Activated CD4-positive, alpha-beta memory T cell treated with anti-CD3 and anti-CD28 coated beads, Interleukin-2, amount 10 ng/mL, durations not matched to agents 7 days and 5 days (primary cell): Measurements from ENCODE around the gene OMG. TPM values are rescaled to one million over a fixed set of nuclear protein-coding genes. Genes with fewer than 3 reads are reported as not detected.
"Not testable (repeated sequence)": the region's sequence is repeated elsewhere in the genome, so short reads cannot be mapped to it uniquely, and the experiment has no call there.

Source experiments
- CTCF ChIA-PET: fragments of 350-600 bp; sonication (Branson Sonifier 250); formaldehyde crosslinking; loops from one replicate; lab custom pipeline; 2021; ENCODE audit warnings: antibody characterized with exemption, inconsistent platforms; lab: Charles Lee
- POLR2A ChIA-PET: fragments of 350-600 bp; sonication (Branson Sonifier 250); formaldehyde crosslinking; loops from one replicate; lab custom pipeline; 2021; ENCODE audit warnings: antibody characterized with exemption; lab: Charles Lee
- DNase-seq: peaks from one replicate; pipeline ENCODE4 v3.0.0-alpha.2; 2020
- H3K27ac Mint-ChIP-seq: one replicate; pipeline ENCODE4 v1.8.0; 2021; ENCODE audit warnings: mild to moderate bottlenecking, mixed read lengths
- H3K27me3 Mint-ChIP-seq: one replicate; pipeline ENCODE4 v1.8.0; 2021; ENCODE audit warnings: mixed read lengths
- H3K36me3 Mint-ChIP-seq: one replicate; pipeline ENCODE4 v1.8.0; 2021; ENCODE audit warnings: low read depth, mixed read lengths
- H3K4me1 Mint-ChIP-seq: one replicate; pipeline ENCODE4 v1.8.0; 2021; ENCODE audit warnings: mixed read lengths
- H3K4me3 Mint-ChIP-seq: one replicate; pipeline ENCODE4 v1.8.0; 2021; ENCODE audit warnings: mild to moderate bottlenecking, mixed read lengths
- H3K9me3 Mint-ChIP-seq: one replicate; pipeline ENCODE4 v1.8.0; 2021; ENCODE audit warnings: mixed read lengths
- total RNA-seq, 2 experiments: library from RNA; stranded (reverse); gene quantifications; one replicate each; pipeline ENCODE4 v1.2.3, GENCODE V29; 2021

OMG gene, protein sequence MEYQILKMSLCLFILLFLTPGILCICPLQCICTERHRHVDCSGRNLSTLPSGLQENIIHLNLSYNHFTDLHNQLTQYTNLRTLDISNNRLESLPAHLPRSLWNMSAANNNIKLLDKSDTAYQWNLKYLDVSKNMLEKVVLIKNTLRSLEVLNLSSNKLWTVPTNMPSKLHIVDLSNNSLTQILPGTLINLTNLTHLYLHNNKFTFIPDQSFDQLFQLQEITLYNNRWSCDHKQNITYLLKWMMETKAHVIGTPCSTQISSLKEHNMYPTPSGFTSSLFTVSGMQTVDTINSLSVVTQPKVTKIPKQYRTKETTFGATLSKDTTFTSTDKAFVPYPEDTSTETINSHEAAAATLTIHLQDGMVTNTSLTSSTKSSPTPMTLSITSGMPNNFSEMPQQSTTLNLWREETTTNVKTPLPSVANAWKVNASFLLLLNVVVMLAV
- under 1 TPM; 0.55 to 0.65 TPM for total RNA-seq

DNA sequence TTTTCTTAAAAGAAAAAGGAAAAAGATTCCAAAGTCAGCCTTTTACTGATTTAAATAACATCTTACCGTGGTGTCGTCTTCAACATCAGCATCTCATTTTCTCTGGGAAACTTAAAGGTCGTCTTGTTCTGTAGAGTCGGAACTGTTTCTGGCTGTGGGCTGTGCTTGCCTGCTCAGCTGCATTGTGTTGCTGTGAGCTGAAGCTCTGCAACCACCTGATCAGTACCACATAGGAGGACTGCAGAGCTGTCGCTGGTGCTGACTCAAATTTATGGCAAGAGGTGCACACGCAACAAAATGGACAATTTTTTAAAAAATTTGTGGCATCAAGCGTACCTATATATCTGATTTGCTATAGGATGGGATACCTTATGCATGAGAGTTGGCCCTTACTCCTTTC lies at the start of gene OMG:
TSS of gene OMG (minus strand) at position 150 of the 400 bp plus-strand sequence. CDS start 908 bp downstream, outside the sequence.
- Mint-ChIP-seq H3K36me3 (peaks cover 10% of the 10 kb centered on the region), H3K27me3 (no peaks in the 10 kb centered on the region), H3K9me3 (no peaks in the 10 kb centered on the region), H3K4me3 (no peak within 1 kb of the TSS), H3K27ac (no peak within 1 kb of the TSS), H3K4me1 (no peaks in the 10 kb centered on the region)
- ChIA-PET POLR2A (no interaction called here), CTCF (no interaction called here)
- no peak for DNase-seq

DNA sequence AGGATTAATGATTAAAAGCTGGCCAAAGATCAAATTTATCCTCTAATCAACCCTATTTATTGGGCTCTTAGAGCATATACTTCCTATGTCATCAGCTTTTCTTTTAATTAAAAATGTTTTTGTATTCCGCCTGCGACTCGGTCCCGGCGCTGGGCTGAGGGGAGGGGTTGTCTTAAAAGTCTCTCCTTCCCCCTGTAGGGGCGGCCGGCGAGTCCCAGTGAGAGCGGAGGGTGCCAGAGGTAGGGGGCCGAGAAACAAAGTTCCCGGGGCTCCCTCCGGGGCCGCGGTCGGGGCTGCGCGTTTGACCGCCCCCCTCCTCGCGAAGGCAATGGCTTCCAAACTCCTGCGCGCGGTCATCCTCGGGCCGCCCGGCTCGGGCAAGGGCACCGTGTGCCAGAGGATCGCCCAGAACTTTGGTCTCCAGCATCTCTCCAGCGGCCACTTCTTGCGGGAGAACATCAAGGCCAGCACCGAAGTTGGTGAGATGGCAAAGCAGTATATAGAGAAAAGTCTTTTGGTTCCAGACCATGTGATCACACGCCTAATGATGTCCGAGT lies 48.2 kb upstream of the OMG start:
- peaks cover 12% of the 10 kb centered on the region for H3K36me3 Mint-ChIP-seq
- H3K27ac Mint-ChIP-seq, H3K9me3 Mint-ChIP-seq, POLR2A ChIA-PET, H3K27me3 Mint-ChIP-seq, H3K4me1 Mint-ChIP-seq, CTCF ChIA-PET, DNase-seq, H3K4me3 Mint-ChIP-seq: not testable (repeated sequence)

DNA sequence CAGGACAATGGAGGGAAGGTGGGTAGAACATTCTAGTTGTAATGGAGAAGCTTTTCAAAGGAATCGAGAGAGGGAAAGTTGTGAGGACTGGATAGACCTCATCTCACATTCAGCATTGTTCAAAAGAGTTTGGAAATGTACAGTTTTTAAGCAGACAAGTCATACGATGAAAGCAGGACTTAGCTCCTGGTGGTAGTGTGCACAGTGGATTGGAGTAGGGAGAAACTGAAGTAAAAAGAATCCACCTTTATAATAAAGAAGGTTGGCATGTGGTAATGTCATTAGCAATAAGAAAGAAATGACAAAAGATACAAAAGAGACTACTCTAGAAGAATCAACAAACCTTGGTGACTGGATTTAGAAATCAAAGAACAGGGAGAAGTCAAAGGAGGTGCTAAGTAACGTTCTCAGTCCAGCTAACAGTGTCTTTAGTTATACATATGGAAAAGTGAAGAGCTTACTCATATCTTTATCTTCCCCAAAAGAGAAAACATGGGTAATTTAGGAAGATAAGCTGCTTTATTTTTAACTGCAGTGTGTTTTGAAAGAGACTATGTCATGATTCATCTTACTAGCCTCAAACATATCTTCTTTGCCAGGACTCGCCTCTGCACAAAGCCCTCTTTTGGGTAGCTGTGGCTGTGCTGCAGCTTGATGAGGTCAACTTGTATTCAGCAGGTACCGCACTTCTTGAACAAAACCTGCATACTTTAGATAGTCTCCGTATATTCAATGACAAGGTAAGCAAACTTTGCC lies 43.0 kb upstream of the OMG start:
- H3K9me3 Mint-ChIP-seq = no peaks in the 10 kb centered on the region
- H3K27me3 Mint-ChIP-seq = no peaks in the 10 kb centered on the region
- ChIA-PET CTCF (interaction anchor here (0.5 to 0.6 kb wide), 2 partner anchors 59 to 102 kb away, joined by 3 to 4 read pairs; no protein-coding TSS in a partner anchor), POLR2A (no interaction called here)
- peaks cover 10% of the 10 kb centered on the region for H3K36me3 Mint-ChIP-seq
- H3K4me3 Mint-ChIP-seq = no peak overlapping the region
- no peaks in the 10 kb centered on the region for H3K4me1 Mint-ChIP-seq
- no peak for DNase-seq
- H3K27ac Mint-ChIP-seq = no peak overlapping the region

DNA sequence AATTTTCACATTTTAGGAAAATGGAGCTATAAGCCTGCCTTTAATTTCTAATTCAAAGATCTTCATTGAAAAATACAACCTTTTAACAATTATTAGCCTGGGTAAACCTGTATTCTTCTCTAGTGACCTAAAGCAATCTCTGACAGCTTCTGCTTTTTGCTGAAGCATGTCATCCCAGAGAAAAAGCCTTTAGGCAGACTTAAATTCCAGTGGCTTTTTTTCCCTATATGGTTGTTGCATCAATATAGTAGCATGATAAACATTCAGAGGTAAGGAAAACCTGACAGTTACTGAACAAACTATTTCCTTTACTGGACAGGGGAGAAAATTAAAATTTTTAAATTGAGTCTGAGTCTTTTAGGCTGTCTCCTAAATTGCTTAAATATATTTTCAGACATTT lies 32.2 kb upstream of the OMG start:
- Mint-ChIP-seq H3K9me3 (no peaks in the 10 kb centered on the region), H3K27me3 (no peaks in the 10 kb centered on the region), H3K27ac (no peak overlapping the region), H3K36me3 (peaks cover 12% of the 10 kb centered on the region), H3K4me1 (peaks cover 8% of the 10 kb centered on the region), H3K4me3 (no peak overlapping the region)
- ChIA-PET POLR2A (interaction anchor here (0.9 kb wide), 1 partner anchor 13 kb away, joined by 3 read pairs; no protein-coding TSS in a partner anchor), CTCF (no interaction called here)
- DNase-seq = no peak

DNA sequence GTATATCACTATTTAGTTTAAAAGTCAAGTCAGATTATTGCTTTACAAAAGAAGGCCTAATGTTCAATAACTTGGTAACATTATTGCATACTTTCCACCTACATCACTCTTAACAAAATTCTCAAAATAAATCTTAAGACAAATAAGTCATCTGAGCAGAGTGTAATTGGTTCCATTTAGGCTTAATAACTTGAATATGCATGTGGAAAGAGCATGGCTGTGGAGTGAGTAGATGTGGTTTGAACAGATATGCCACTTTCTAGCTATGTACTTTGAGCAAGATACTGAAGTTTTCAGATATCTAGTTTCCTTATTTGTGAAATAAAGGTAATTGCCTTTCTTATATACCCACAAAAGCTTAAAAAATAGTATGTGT lies 31.1 kb upstream of the OMG start:
- peaks cover 13% of the 10 kb centered on the region for H3K4me1 Mint-ChIP-seq
- no peaks in the 10 kb centered on the region for H3K27me3 Mint-ChIP-seq
- no peak overlapping the region for H3K27ac Mint-ChIP-seq
- H3K9me3 Mint-ChIP-seq = no peaks in the 10 kb centered on the region
- DNase-seq = no peak
- ChIA-PET CTCF (no interaction called here), POLR2A (no interaction called here)
- no peak overlapping the region for H3K4me3 Mint-ChIP-seq
- H3K36me3 Mint-ChIP-seq = peaks cover 15% of the 10 kb centered on the region

DNA sequence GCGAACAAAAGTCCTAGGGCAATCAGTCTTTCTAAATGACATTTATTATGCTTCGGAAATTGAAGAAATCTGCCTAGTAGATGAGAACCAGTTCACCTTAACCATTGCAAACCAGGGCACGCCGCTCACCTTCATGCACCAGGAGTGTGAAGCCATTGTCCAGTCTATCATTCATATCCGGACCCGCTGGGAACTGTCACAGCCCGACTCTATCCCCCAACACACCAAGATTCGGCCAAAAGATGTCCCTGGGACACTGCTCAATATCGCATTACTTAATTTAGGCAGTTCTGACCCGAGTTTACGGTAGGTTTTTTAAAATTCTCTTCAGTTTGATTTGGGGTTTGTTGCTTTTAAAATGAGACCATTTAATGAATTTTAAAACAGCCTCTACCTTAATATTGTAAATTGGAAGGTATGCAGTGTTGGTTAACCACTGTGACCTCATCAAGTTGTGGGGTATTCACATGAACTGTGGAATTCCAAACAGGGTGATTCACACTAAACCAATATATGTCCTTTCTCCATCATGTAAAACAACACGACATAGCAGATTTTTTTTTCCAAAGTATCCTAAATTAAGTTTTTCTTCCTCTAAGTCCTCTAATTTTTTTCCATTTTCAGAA lies 30.6 kb upstream of the OMG start:
- CTCF ChIA-PET = no interaction called here
- H3K9me3 Mint-ChIP-seq = no peaks in the 10 kb centered on the region
- no peak for DNase-seq
- H3K27ac Mint-ChIP-seq = no peak overlapping the region
- no peak overlapping the region for H3K4me3 Mint-ChIP-seq
- peaks cover 15% of the 10 kb centered on the region for H3K4me1 Mint-ChIP-seq
- H3K27me3 Mint-ChIP-seq = no peaks in the 10 kb centered on the region
- H3K36me3 Mint-ChIP-seq = peaks cover 15% of the 10 kb centered on the region
- POLR2A ChIA-PET = no interaction called here

DNA sequence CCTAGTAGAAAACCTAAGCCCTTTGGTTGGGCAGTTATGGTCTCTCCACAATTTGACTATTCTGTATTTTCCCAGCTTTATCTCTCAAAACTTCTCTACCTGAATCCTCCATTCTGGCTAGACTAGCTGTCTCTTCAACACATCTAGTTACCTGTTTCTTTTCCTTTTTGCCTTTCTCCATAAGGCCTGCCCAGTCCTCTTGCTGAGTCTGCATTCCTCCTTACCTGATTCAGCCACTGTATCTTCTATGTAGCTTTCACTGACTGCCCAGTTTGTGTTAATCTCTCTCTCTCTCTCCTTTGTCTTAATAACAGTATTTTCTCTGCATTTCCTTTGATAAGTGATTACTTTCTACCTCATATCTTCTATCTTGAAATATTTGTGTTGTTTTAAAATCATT lies 26.5 kb upstream of the OMG start:
- Mint-ChIP-seq H3K4me3 (no peak overlapping the region), H3K4me1 (peaks cover 25% of the 10 kb centered on the region), H3K27ac (peak overlapping the region; percentile 53), H3K27me3 (no peaks in the 10 kb centered on the region), H3K36me3 (peaks cover 39% of the 10 kb centered on the region), H3K9me3 (no peaks in the 10 kb centered on the region)
- DNase-seq = no peak
- ChIA-PET CTCF (interaction anchor here (0.7 kb wide), 1 partner anchor 68 kb away, joined by 3 read pairs; the partner anchor contains the start of gene RAB11FIP4), POLR2A (interaction anchor here (0.8 to 1.3 kb wide), 2 partner anchors 8 to 10 kb away, joined by 3 to 4 read pairs; partner anchors contain the start of gene EVI2B)

DNA sequence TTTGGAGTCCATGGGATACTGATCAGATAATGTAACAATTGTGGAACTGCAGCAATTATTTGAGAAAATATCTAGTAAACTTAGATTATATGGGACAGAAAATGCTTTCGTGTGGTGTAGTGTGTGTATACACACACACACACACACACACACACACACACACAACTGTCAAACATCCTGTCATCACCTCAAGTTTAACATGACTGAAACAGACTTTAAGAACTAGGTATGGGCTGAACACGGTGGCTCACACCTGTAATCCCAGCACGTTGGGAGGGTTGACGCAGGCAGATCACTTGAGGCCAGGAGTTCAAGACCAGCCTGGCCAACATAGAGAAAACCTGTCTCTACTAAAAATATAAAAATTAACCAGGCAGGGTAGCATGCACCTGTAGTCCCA lies 24.9 kb upstream of the OMG start:
- Mint-ChIP-seq H3K4me1 (peaks cover 26% of the 10 kb centered on the region), H3K36me3 (peaks cover 42% of the 10 kb centered on the region), H3K27ac (peak overlapping the region; percentile 99), H3K9me3 (no peaks in the 10 kb centered on the region), H3K27me3 (no peaks in the 10 kb centered on the region), H3K4me3 (peak overlapping the region; percentile 79)
- ChIA-PET POLR2A (interaction anchor here (0.7 to 5.2 kb wide), 5 partner anchors 9 to 111 kb away, joined by 3 to 287 read pairs (median 4); partner anchors contain the start of gene EVI2B), CTCF (interaction anchor here (0.9 kb wide), 1 partner anchor 11 kb away, joined by 4 read pairs; no protein-coding TSS in a partner anchor)
- DNase-seq = peak; percentile 45

DNA sequence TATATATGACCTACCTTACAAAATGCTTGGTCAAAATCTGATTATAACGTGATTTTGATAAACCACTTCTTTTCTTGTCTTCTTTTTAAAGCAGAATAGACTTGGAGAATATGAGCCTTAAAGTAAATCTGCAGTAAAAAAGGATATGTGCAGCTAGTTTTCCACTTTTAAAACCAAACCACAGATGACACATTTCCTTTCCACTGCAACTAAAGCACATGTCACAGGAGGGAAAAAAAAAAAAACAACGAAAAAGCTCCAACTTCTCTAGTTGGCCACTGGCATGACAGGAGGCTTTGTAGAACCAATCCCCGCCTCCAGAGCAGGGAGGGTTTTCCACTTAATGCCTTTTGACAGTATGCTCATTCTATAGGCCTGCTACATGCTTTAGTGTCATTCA lies 24.4 kb upstream of the OMG start, which contains the start of gene EVI2A:
TSS of gene EVI2A (minus strand) at position 142 of the 400 bp plus-strand sequence. CDS start 2,609 bp downstream, outside the sequence.
- Mint-ChIP-seq H3K27me3 (no peaks in the 10 kb centered on the region), H3K36me3 (peaks cover 43% of the 10 kb centered on the region), H3K9me3 (no peaks in the 10 kb centered on the region), H3K4me3 (peak within 1 kb of the TSS; percentile 79), H3K27ac (peak within 1 kb of the TSS; percentile 99), H3K4me1 (peaks cover 30% of the 10 kb centered on the region)
- ChIA-PET POLR2A (interaction anchor here (0.7 to 5.2 kb wide), 5 partner anchors 10 to 112 kb away, joined by 3 to 287 read pairs (median 4); partner anchors contain the start of gene EVI2B), CTCF (interaction anchor here (0.9 kb wide), 1 partner anchor 10 kb away, joined by 4 read pairs; no protein-coding TSS in a partner anchor)
- peak; percentile 86 for DNase-seq

DNA sequence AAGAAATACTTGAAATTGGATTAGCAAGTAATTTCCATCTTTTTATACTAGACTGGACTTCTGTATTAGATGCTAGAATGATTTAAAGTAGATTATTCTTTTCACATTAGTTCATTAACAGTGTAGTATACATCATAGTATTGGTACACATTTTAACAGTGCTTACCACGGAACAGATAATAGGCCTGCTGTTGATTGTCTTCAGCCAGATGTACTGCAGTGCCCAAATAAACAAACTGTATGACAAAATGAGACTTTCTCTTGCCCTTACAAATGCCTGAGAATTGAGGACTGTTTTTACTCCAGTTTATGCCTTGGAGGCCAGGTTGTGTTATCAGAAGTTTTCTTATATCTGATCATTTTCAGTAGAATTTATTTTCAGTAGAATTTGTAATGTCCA lies 23.8 kb upstream of the OMG start:
- CTCF ChIA-PET = interaction anchor here (0.8 to 2.2 kb wide), 3 partner anchors 9 to 51 kb away, joined by 3 to 7 read pairs (median 4); no protein-coding TSS in a partner anchor
- H3K9me3 Mint-ChIP-seq = no peaks in the 10 kb centered on the region
- no peaks in the 10 kb centered on the region for H3K27me3 Mint-ChIP-seq
- peak overlapping the region; percentile 99 for H3K27ac Mint-ChIP-seq
- H3K4me1 Mint-ChIP-seq = peaks cover 37% of the 10 kb centered on the region
- no peak for DNase-seq
- POLR2A ChIA-PET = interaction anchor here (1.0 to 5.2 kb wide), 7 partner anchors 9 to 580 kb away, joined by 3 to 287 read pairs (median 7); partner anchors contain the start of genes EVI2B and UTP6
- H3K36me3 Mint-ChIP-seq = peaks cover 46% of the 10 kb centered on the region
- H3K4me3 Mint-ChIP-seq = peak overlapping the region; percentile 79

DNA sequence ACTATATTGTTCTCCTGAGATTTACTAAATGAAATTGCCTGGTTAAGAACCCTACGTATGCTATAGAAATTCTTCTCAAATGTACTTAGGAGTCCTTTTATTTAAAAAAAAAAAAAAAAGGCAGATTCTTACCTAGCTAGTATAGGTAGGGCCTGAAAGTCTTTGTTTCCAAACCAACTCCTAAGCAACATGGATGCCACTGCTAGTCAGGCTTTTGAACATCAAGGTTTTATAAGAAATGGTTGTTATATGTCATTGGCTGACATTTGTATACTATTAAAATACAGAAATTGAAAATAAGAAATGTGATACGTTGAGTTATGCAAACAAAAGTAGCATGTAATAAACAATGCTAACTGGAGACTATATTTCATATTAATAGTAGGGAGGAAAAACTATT lies 23.2 kb upstream of the OMG start:
- Mint-ChIP-seq H3K27ac (peak overlapping the region; percentile 99), H3K4me3 (peak overlapping the region; percentile 79), H3K4me1 (peaks cover 40% of the 10 kb centered on the region), H3K36me3 (peaks cover 47% of the 10 kb centered on the region), H3K27me3 (no peaks in the 10 kb centered on the region), H3K9me3 (no peaks in the 10 kb centered on the region)
- DNase-seq = no peak
- ChIA-PET POLR2A (interaction anchor here (0.8 to 5.2 kb wide), 7 partner anchors 9 to 1703 kb away, joined by 3 to 287 read pairs (median 7); partner anchors contain the start of genes EVI2B and UTP6), CTCF (interaction anchor here (0.8 to 2.2 kb wide), 2 partner anchors 9 to 52 kb away, joined by 3 to 7 read pairs; no protein-coding TSS in a partner anchor)
